ENCODE results near the gene PDZRN3.

- TF ChIP-seq CTCF (conservative IDR thresholded peaks at IDR 0.05) (no peak), EZH2 (IDR thresholded peaks at IDR 0.05; ENCODE audit: low read depth) (no peak)
Measured at GRCh38 chr3:73433079-73433478, 191.7 kb downstream of the PDZRN3 start.

Measured in PC-9 (cell line).